ENCODE data around the gene TAT.
"Not testable (repeated sequence)": the region's sequence is repeated elsewhere in the genome, so short reads cannot be mapped to it uniquely, and the experiment has no call there.

TAT gene

DNA sequence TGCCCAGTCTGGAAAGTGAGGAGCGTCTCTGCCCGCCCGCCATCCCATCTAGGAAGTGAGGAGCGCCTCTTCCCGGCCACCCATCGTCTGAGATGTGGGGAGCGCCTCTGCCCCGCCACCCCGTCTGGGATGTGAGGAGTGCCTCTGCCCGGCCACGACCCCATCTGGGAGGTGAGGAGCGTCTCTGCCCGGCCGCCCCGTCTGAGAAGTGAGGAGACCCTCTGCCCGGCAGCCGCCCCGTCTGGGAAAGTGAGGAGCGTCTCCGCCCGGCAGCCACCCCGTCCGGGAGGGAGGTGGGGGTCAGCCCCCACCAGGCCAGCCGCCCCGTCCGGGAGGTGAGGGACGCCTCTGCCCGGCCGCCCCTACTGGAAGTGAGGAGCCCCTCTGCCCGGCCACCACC, 12.4 kb upstream of the TAT start:
- DNase-seq (ENCODE audit: low read depth); H3K4me3 ChIP-seq (ENCODE audit: low read depth, low read length): not testable (repeated sequence)

DNA sequence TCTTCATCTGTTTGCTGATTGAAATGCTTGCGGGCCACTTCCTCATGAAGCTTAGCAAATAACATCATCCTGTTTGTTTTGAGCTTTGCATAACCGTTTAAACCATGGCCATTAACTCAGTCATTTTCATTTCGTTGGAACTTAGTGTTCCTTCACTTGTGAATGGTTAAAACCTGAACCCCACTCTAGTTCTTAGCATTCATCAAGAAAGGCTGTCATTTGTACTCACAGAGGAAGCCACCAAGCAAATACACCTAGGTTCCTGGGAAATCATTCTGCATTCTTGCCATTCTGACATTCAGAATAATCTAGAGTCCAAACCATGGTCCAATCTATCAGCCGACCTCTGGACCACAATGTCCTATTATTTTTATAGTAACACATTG, 8.4 kb upstream of the TAT start:
- H3K4me3 ChIP-seq (ENCODE audit: low read depth, low read length) = no peak overlapping the region

DNA sequence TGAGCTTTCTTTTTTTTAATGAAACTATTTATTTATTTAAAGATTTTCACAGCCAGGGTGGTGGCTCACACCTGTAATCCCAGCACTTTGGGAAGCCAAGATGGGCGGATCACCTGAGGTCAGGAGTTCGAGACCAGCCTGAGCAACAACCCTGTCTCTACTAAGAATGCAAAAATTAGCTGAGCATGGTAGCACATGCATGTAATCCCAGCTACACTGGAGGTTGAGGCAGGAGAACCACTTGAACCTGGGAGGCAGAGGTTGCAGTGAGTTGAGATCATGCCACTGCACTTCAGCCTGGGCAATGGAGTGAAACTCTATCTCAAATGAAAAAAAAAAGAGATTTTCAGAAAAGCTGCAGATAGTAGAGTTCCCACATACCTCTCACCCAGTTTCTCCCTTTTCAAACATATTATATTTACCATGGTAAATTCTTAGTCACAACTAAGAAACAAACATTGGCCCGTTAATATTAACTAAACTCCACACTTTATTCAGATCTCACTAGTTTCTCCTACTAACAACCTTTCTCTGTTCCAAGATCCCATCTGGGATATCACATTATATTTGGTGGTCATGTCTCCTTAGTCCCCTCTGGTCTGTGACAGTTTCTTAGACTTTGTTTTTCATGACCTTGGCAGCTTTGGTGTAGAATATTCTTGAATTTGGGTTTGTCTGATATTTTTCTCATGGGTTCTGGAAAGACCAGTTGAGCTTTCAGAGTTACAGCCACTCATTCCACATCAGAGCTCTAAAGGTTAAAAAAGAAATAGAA, 7.8 kb upstream of the TAT start:
- no peak for DNase-seq (ENCODE audit: low read depth)
- no peak overlapping the region for H3K4me3 ChIP-seq (ENCODE audit: low read depth, low read length)

More for the DNA sequence above, 8.4 kb upstream of the TAT start:
- DNase-seq (ENCODE audit: low read depth) = no peak

DNA sequence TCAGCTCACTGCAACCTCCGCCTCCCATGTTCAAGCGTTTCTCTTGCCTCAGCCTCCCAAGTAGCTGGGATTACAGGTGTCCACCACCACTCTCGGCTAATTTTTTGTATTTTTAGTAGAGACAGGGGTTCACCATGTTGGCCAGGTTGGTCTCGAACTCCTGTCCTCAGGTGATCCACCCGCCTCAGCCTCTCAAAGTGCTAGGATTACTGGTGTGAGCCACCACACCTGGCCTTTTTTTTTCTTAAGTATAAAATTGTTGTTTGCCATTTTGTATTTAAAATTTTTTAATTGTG, 5.6 kb upstream of the TAT start:
- not testable (repeated sequence) for H3K4me3 ChIP-seq (ENCODE audit: low read depth, low read length); DNase-seq (ENCODE audit: low read depth)

DNA sequence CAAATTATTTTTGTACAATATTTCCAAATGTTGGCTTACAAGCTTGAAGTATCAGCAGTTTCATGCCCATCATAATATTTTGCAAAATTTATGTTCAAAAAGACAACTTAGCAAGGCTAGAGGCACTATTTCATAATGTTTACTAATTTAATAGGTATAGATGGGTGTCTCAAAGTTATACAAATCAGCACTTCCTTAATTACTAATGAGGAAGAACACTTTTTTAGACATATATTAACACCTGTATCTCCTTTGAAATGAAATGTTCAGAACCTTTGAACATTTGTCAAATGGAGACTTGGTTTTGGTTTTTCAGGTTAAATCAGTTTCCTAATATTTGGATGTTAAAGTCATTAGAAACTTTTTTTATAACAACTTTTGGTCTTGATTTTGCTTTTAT, 2.2 kb downstream of the TAT start:
- no peak overlapping the region for H3K4me3 ChIP-seq (ENCODE audit: low read depth, low read length)
- no peak for DNase-seq (ENCODE audit: low read depth)

DNA sequence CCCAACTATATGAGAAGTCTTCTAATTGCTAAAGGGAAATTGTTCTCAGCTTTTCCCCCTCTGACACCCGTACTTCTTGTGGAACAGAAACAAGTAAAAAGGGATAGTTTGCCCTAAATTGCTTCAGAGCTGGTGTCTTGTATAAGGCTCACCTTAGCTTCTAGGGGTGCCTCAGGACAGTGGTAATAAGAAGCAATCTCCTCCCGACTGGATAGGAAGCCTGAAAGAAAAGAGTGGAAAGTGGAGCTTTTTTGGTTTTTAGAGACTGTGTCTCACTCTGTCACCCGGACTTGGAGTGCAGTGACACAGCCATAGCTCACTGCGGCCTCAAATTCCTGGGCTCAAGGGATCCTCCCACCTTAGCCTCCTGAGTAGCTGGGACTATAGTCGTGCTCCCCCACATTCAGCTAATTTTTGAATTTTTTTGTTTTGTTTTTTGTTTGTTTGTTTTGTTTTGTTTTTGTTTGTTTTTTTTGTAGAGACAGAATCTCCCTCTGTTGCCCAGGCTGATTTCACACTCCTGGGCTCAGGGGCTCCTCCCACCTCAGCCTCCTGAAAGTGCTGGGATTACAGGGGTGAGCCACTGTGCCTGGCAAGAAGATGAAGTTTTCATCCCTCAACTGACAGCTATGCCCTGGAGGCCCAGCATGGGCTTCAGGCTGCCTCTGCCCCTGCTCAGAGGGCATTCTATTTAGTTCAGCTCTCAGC, 3.4 kb downstream of the TAT start:
- DNase-seq (ENCODE audit: low read depth) = no peak
- no peak overlapping the region for H3K4me3 ChIP-seq (ENCODE audit: low read depth, low read length)

DNA sequence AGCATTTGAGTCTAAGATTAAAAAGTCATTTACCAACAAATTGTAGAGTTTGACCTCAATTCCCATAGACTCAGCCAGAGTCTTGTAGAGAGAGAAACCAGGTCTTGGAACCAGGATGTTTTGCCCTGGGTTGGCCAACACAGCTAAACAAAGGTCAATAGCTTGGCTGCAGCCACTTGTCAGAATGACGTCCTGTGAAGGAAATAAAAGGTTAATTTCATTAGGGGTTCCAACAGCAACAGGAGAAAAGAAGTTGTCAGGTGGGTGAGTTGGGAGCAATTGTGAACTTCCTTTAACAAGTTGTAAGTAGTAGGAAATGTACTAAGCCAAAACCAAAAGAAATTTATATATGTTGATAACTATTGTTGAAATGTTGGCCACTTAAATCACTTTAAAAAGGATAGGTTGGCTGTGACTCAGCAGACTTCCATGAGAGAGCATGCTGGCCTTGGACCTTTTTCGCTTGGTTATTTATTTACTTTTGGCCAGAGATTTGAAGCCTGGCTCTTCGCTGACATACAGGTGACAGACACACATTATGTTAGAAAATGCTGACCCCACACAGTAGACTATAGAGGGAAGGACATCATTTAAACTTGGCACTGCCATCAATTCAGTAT, 4.3 kb downstream of the TAT start:
- no peak for DNase-seq (ENCODE audit: low read depth)
- no peak overlapping the region for H3K4me3 ChIP-seq (ENCODE audit: low read depth, low read length)

DNA sequence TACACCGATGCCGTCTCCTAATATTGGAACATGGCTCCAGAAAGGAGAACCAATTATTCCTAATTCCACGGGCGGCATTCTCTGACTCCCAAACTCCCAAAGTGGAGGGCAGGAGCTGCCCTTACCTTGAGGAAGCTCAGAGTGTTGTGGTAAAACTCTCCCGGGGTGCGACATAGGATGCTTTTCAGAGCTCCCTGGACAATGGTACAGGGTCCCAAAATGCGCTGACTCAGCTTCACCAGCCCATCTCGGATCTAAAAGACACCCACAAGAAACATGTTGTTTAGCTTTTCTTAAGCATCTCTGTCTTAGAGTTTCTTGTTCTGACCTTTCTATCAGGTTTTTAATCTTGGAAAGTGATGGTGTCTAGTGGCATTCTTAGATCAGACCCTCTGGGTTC, 6.7 kb downstream of the TAT start:
- no peak for DNase-seq (ENCODE audit: low read depth)
- no peak overlapping the region for H3K4me3 ChIP-seq (ENCODE audit: low read depth, low read length)

DNA sequence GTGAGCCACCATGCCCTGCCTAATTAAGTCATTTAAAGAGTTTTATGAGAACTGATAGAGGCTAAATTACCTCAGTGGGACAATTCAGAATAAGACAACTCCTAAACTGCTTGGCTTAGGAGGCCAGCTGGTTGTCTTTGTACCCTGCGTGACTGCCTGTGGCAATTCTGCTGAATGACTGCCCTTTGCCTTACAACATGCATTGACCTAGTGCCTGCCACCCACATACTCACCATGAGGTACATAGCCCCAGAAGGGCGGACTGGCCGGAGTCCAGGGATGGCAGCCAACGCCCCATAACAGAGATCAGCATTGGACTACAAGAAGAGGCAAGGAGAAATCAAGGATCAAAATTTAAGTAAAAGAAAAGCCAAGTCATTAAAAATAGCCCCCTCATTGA, 7.3 kb downstream of the TAT start:
- H3K4me3 ChIP-seq (ENCODE audit: low read depth, low read length) = no peak overlapping the region
- no peak for DNase-seq (ENCODE audit: low read depth)

DNA sequence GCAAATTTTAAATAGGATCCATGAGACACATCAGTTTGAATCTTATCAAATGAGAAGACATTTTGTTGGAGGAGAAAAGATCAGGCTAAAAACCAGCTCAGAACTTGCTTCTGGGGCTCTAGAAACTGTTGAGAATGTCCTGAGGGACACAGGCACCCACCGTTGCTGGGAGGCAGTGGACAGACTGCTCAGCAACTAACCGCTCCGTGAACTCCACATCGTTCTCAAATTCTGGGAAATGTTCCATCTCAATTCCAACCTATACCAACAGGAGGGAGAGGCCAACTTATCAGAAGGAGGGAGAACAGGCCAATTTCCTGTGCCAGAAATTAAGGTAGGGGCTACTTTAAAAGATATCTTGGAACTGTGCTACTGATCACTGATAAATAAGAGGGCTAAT, 8.3 kb downstream of the TAT start:
- H3K4me3 ChIP-seq (ENCODE audit: low read depth, low read length) = no peak overlapping the region
- DNase-seq (ENCODE audit: low read depth) = no peak

DNA sequence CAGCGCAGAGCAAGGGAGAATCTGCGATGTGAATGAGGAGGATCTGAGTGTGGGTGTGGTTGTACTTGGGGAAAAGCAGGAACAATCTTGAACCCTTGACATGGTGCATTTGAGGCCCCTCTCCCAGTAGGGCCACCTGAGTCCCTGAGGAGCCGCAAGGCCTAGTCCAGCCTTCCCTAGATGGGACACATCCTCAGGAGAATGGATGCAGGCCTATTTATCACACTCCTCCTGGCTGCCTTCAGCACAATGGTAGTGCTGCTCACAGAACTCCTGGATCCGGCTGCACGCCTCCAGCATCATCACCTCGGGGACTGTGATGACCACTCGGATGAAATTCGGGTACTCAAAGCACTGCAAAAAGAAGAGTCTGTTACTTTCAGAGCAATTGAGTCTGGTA, 9.0 kb downstream of the TAT start:
- no peak overlapping the region for H3K4me3 ChIP-seq (ENCODE audit: low read depth, low read length)
- DNase-seq (ENCODE audit: low read depth) = no peak

DNA sequence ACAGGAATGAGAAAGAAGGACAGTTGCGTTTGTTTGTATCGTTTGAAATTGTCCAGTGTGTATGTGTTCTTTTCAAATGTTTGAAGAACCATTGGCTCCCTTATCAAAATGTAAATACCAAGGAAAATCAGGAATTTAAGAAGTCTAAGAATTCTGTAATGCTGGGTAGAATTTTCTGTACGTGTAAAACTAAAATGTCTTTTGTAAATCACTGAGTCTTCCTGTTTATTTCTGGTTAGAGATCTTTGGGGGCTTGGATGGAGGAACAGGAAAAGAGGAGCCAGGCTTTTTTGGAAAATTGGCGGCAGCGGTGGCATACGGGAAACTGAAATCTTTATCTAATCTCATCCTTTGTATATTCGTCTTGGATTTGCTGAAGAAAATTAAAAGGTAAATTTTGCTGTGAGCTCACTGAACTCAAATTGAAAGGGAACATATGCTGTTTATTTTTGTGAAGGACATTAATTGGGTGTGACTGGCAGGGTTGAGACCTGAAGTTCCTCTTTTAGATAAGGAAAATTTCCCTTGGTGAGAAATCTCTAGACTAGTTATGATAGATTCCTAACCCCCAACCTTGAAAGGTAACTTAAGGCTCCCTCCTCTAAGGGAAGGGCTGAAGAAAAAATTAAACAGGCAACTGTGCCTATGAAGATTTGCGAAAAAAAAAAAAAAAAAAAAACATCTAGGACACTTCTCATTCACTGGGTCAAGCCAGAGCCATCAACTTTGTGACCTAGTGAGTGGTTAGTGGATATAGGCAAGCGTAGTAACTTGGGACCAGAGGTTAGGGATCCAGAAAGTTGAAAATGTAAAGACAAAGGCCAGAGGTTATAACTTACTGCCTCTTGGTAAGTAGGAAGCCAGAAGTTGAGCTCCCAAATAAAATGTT, 10.8 kb downstream of the TAT start:
- DNase-seq (ENCODE audit: low read depth) = no peak
- H3K4me3 ChIP-seq (ENCODE audit: low read depth, low read length) = no peak overlapping the region

DNA sequence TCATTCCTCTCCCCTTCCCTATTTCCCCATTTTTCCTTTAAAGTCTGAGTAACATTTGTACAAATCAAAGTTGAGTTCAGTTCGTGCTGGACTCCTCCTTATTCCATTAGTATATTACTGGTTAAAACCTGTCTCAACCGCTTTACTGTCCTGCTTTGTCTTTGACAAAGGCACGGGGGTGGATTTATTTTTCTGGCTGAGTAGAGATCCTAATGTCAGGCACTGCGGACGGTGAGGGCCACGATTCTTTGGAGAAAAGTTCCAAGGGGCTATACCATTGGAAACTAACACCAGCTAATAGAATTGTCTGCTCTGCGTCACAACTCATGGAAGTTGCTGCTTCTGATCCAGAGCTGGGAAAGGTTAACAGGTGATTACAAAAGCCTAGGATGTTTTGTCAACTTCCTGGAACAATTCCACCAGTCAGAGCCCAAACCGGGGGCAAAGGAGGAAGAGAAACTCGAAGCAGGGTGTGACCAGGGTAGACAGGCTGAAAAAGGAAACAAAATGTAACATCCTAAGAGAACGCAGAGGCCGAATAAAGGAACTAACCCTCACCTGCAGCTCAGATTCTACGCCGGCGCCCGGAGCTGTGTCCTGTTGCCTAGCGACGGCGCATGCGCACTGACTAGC, 12.4 kb downstream of the TAT start:
- DNase-seq (ENCODE audit: low read depth) = no peak
- peak overlapping the region; percentile 64 for H3K4me3 ChIP-seq (ENCODE audit: low read depth, low read length)

DNA sequence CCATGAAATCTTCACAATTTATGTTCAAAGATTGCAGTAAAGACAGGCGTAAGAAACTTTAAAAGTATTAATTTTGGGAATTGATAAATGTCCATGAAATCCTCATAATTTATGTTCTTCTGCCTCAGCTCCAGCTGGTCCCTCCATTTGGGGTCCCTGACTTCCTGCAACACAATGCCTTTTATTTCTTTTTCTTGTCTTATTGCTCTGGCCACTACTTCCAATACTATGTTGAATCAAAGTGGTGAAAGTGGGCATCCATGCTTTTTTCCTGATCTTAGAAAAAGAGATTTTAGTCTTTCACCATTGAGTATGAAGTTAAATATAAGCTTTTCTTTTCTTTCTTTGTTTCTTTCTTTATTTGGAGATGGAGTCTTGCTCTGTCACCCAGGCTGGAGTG, 14.3 kb downstream of the TAT start:
- DNase-seq (ENCODE audit: low read depth) = no peak
- no peak overlapping the region for H3K4me3 ChIP-seq (ENCODE audit: low read depth, low read length)

DNA sequence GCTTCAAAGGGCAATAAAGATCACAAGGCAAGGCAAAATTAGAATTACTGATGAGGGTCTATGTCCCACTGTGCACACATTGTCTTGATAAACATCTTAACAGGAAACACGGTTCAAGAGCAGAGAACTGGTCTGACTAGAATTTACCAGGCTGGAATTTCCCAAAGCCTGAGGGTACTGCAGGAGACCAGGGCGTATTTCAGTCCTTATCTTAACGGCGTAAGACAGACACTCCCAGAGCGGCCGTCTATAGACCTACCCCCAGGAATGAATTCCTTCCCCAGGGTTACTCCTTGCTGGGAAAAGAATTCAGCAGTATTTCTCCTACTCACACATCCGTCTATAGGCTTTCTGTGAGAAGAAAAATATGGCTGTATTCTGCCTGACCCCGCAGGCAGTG, 15.0 kb downstream of the TAT start:
- not testable (repeated sequence) for H3K4me3 ChIP-seq (ENCODE audit: low read depth, low read length); DNase-seq (ENCODE audit: low read depth)

DNA sequence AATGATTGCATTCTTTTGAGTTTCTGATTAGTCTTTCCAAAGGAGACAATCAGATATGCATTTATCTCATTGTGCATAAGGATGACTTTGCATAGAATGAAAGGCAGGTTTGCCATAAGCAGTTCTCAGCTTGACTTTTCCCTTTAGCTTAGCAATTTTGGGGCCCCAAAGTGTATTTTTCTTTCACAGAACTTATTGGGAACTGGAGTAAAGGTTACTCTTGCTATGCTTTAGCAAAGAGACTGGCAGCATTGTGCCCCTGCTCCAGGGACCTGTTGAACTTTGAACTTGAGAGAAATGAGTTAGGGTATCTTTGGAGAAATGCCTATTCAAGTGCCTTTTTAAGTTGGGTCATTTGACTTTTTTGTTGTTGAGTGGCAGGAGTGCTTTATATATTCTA, 17.0 kb downstream of the TAT start:
- DNase-seq (ENCODE audit: low read depth) = no peak
- no peak overlapping the region for H3K4me3 ChIP-seq (ENCODE audit: low read depth, low read length)

DNA sequence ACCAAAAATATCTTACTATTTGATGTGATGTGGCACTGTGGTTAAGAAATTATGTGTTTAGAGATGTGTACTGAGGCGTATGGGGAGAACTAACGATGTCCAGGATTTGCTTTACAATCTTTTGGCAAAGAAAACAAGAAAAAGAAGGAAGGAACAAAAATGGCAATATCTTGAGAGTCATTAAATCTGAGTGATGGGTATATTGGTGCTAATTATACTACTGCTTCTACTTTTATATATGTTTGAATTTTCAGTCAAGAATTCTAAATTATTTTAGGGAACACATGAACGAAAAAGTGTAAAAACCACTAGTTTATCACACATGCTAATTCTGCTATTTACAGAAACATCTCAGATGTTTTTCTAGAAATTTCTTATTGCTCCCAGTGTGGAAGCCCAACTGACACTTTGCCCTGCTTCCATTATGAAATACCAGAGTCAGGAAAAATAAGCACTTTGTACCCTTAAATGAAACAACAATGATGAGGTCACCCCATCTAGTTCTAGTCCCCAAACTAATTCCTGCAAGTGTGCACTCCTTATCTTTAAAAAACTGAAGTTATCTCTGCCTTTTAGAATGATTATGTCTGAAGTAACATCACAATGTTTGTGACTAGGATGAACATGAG, 18.8 kb downstream of the TAT start:
- no peak for DNase-seq (ENCODE audit: low read depth)
- no peak overlapping the region for H3K4me3 ChIP-seq (ENCODE audit: low read depth, low read length)

DNA sequence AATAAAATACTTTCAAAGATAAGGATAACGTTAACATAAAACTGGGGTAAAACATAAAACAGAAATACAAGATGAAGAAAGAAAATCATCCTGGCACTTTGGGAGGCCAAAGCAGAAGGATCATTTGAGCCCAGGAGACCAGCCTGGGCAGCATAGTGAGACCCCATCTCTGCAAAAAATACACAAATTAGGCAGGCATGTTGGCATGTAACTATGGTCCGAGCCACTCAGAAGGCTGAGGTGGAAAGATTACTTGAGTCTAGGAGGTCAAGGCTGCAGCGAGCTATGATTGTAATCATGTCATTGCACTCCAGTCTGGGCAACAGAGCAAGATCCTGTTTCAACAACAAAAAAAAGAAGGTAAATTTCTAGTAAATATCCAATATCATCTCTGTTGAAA, 19.6 kb downstream of the TAT start:
- DNase-seq (ENCODE audit: low read depth) = no peak
- H3K4me3 ChIP-seq (ENCODE audit: low read depth, low read length) = no peak overlapping the region

DNA sequence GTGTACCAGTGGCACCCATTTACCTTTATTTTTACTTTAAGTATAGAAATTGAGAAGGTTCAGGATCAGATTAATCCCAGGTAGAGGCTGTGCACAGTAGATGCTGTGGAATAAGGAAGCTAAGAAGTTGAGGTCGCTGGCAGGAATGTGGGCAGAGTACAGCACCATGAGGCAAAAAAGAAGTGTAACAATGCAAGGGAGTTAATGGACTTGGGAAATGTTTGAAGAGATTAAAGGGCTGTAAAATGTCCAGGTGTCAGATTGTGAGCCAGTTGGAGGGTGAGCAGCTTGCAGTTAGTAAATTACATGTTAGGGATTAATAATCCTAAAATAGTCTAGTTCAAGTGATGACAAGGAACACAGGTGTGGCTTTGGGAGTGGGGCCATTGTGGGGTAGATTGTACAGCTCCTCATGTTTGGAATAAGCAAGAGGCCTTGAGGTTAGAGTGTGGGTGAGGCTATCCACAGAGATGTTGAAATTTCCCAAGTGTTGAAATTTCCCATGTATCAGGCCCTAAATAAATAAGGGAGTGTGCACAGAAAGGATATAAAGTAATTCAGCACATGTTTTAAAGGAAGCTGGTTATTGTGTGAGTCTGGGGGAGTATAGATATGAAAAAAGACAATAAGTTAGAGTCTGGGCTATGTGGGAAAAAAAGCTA, 21.5 kb downstream of the TAT start:
- no peak for DNase-seq (ENCODE audit: low read depth)
- no peak overlapping the region for H3K4me3 ChIP-seq (ENCODE audit: low read depth, low read length)

All from skeletal muscle cell (primary cell).